Stomach (tissue), 9 donors: Measurements from ENCODE around the gene ADISSP. TPM values are rescaled to one million over a fixed set of nuclear protein-coding genes. Genes with fewer than 3 reads are reported as not detected.

Experiments used
- DNase-seq, 2 donors: peaks; one replicate each; pipeline versions ENCODE4 v3.0.0 to v3.0.0-alpha.2; 2013 to 2019
- H3K27ac ChIP-seq, 5 donors: fragments of 200-600 bp in 4 of 5; sonication (generic) in 4 of 5; one replicate each; pipeline ENCODE4 v1.5.1; 2013 to 2019; ENCODE audit warnings: mild to moderate bottlenecking in 1 of 5, moderate library complexity in 1 of 5
- H3K27me3 ChIP-seq, 3 donors: fragments of 200-600 bp; sonication (generic); one replicate each; pipeline ENCODE4 v1.5.1; 2017 to 2019; ENCODE audit warnings: mixed run types in 1 of 3
- H3K36me3 ChIP-seq, 4 donors: fragments of 200-600 bp; sonication (generic); 1 replicate in 3 of 4; 2 replicates in 1 of 4; pipeline ENCODE4 v1.5.1; 2016 to 2019
- H3K4me1 ChIP-seq, 4 donors: fragments of 200-600 bp; sonication (generic); one replicate each; pipeline ENCODE4 v1.5.1; 2016 to 2019
- H3K4me3 ChIP-seq, 4 donors: fragments of 200-600 bp; sonication (generic) in 3 of 4; one replicate each; pipeline ENCODE4 v1.5.1; 2016 to 2019; ENCODE audit warnings: mild to moderate bottlenecking in 1 of 4
- H3K9me3 ChIP-seq, 4 donors: fragments of 200-600 bp; sonication (generic); one replicate each; pipeline ENCODE4 v1.5.1; 2016 to 2019
- EP300 ChIP-seq: sonication (generic); formaldehyde crosslinking; IDR thresholded peaks from one replicate; pipeline ENCODE4 v1.6.1; 2017; ENCODE audit warnings: antibody characterized with exemption
- POLR2A ChIP-seq, 4 donors: fragments of 450-650 bp; IDR thresholded peaks; one replicate each; pipeline ENCODE4 v1.6.1; 2016; ENCODE audit warnings: antibody characterized with exemption in 4 of 4, control low read depth in 2 of 4, mild to moderate bottlenecking in 1 of 4, moderate library complexity in 1 of 4
- POLR2AphosphoS5 ChIP-seq, 3 donors: sonication (generic); formaldehyde crosslinking; IDR thresholded peaks; one replicate each; pipeline ENCODE4 v1.6.1; 2016; ENCODE audit warnings: antibody characterized with exemption in 3 of 3
- WGBS, 5 donors: extraction: QIAGEN DNeasy Blood & Tissue Kit in 3 of 5; methylation state at CpG; one replicate each; pipeline versions ENCODE4 v1.1.5 to v1.1.7; 2013 to 2018; 5-methylcytosine and 5-hydroxymethylcytosine counted together
- intact Hi-C: fragments of 100-400 bp; cut with DNase I; formaldehyde crosslinking; loops from one replicate; pipeline ENCODE4 v1.15.1; 2023; ENCODE audit warnings: low total_unique reads
- polyA plus RNA-seq, 3 donors: library from polyadenylated mRNA; stranded (reverse); fragments of 200-250 nt; gene quantifications; one replicate each; pipeline ENCODE4 v1.2.3, GENCODE V29; 2013
- total RNA-seq, 5 donors: library from RNA; depleted of rRNA; stranded (reverse); fragments of >200 nt; gene quantifications; one replicate each; pipeline versions ENCODE4 v1.1.0 to v1.2.3, GENCODE V29; 2014 to 2016
- TF ChIP-seq, protein P1 (sequence below), 7 experiments: fragments of 450-650 bp in 4 of 7; fragments of 200-600 bp in 3 of 7; sonication (generic) in 3 of 7; IDR thresholded peaks; one replicate each; pipeline ENCODE4 v1.5.1; 2016 to 2019; ENCODE audit warnings: antibody characterized with exemption in 7 of 7, control low read depth in 2 of 7, mild to moderate bottlenecking in 1 of 7
- donor health status: healthy with polysubstance abuse.
- donor health status: Bipolar disorder and iron deficiency.
- donor health status: healthy.

Gene ADISSP
- total and polyA plus RNA-seq, 8 donors = 5.9 to 136 (median 27.4) TPM

DNA sequence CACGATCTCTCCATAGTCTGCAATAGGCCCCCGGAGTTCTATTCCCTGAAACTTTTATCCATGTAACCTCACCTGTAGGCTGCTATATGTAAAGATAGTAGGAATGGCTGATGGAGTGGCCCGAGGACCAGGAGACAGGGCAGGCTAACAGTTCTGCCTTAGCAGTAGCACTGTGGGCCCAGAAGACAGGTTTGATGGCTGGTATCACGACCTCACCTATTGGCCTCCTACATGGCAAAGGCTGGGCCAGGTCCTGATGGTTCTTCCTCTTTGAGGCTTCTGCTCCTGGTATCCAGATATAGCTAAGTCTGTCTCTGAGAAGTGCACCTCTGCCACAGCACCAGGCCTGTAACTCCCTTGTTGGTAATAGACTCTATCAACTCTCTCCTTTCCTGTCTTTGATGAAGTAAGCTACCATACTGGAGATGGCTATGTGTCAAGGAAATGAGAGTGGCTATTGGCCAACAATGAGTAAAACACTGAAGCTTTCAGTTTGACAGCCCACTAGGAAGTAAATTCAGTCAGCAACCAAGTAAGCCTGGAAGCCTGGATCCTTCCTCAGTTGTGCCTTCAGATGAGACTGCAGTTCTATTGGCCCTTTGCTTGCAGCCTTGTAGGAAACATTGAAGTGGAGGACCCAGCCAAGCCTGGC is 8.0 kb upstream of the ADISSP start:
- H3K27me3 ChIP-seq = peaks cover 0 to 17% (median 4%) of the 10 kb centered on the region in 3 donors
- H3K36me3 ChIP-seq = no peaks in the 10 kb centered on the region
- intact Hi-C loops = no loop called here
- TF ChIP-seq, protein P1, sequence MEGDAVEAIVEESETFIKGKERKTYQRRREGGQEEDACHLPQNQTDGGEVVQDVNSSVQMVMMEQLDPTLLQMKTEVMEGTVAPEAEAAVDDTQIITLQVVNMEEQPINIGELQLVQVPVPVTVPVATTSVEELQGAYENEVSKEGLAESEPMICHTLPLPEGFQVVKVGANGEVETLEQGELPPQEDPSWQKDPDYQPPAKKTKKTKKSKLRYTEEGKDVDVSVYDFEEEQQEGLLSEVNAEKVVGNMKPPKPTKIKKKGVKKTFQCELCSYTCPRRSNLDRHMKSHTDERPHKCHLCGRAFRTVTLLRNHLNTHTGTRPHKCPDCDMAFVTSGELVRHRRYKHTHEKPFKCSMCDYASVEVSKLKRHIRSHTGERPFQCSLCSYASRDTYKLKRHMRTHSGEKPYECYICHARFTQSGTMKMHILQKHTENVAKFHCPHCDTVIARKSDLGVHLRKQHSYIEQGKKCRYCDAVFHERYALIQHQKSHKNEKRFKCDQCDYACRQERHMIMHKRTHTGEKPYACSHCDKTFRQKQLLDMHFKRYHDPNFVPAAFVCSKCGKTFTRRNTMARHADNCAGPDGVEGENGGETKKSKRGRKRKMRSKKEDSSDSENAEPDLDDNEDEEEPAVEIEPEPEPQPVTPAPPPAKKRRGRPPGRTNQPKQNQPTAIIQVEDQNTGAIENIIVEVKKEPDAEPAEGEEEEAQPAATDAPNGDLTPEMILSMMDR (IDR thresholded peaks at IDR 0.05) = no peak
- no peak for TF ChIP-seq EP300
- TF ChIP-seq POLR2A (IDR thresholded peaks at IDR 0.05) = no peak
- no peak for TF ChIP-seq POLR2AphosphoS5 (IDR thresholded peaks at IDR 0.05)
- H3K9me3 ChIP-seq = no peaks in the 10 kb centered on the region
- DNase-seq = no peak
- H3K27ac ChIP-seq = no peak overlapping the region
- WGBS, 5 donors = 88 to 94% (median 90%) methylated on average over 4 of the region's 4 CpGs
- H3K4me3 ChIP-seq = no peak overlapping the region
- peaks cover 14 to 24% (median 20%) of the 10 kb centered on the region in 4 donors for H3K4me1 ChIP-seq

DNA sequence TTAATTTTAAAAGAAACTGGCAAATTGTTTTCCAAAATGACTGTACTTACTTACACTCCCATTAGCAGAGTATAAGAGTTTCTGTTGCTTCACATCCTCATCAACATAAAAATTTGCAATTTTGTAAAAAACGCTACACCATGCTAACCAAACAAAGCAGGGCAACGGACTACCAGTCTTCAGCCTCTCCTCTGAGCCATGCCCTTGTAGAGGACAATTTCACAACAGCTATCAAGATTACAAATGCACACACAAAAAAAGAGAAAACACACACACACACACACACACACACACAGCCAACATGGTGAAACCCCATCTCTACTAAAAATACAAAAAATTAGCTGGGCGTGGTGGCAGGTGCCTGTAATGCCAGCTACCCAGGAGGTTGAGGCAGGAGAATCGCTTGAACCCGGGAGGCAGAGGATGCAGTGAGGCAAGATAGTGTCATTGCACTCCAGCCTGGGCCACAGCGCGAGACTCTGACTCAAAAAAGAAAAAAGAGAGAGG is 4.1 kb upstream of the ADISSP start:
- DNase-seq = no peak
- Histone ChIP-seq H3K4me1 (peaks cover 15 to 23% (median 20%) of the 10 kb centered on the region in 4 donors), H3K27me3 (no peaks in the 10 kb centered on the region), H3K36me3 (no peaks in the 10 kb centered on the region), H3K4me3 (no peak overlapping the region), H3K9me3 (no peaks in the 10 kb centered on the region), H3K27ac (no peak overlapping the region)
- intact Hi-C loops = no loop called here
- TF ChIP-seq, protein P1 (IDR thresholded peaks at IDR 0.05) = no peak
- TF ChIP-seq EP300 (no peak), POLR2A (IDR thresholded peaks at IDR 0.05) (no peak), POLR2AphosphoS5 (IDR thresholded peaks at IDR 0.05) (no peak)
- WGBS, 5 donors = 64 to 77% (median 77%) methylated on average over 7 of the region's 7 CpGs

DNA sequence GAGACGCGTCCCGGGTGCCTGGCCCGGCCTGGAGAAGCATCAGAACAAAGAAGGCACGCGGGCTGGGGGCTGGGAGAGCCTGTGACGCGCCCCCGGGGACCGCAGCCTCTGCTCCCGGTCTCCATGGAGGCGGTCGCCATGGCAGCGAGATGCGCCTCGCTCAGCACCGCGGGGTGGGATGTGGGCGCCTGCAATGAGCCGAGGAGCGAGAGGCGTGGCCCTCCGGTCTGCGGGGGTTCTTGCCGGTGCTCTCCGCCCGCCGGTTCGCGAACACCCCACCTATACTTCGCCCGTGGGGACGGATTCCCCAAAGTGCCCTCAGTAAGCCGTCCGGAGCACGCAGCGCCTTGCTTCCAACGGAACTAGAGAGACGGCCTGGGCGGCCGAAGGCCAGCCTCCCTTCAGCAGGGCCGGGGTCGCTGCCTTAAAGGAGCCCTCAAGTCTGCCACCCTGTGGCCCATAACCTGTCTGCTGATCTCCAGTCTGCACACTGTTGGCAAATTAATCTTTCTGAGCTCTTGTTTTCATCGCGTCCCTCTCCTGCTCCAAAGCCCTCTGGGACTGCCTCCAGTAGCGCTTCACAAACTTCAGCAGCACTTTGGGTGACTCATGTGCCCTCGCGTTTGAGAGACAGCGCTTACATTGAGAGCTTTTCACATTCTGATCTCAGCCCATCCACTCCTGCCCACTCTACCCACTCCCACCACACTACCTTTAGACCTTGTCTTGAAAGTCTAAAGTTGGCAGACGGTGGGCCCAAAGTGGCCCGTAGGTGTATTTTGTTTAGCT is 983 bp upstream of the ADISSP start:
- Histone ChIP-seq H3K4me1 (peaks cover 26 to 53% (median 48%) of the 10 kb centered on the region in 4 donors), H3K27ac (peak overlapping the region; percentile 87 to 95 (median 93)), H3K4me3 (peak overlapping the region; percentile 73 to 88 (median 80)), H3K9me3 (no peaks in the 10 kb centered on the region), H3K36me3 (no peaks in the 10 kb centered on the region), H3K27me3 (no peaks in the 10 kb centered on the region)
- peak in 1 of 3 donors; percentile 11 for TF ChIP-seq POLR2AphosphoS5 (IDR thresholded peaks at IDR 0.05)
- TF ChIP-seq EP300 = no peak
- TF ChIP-seq, protein P1 (IDR thresholded peaks at IDR 0.05) = peak in 2 of 7 experiments; percentile 24 to 27
- TF ChIP-seq POLR2A (IDR thresholded peaks at IDR 0.05) = no peak
- peak; percentile 63 to 93 for DNase-seq
- 1 to 3% (median 2%) methylated on average over 29 to 51 of the region's 51 CpGs for WGBS, 5 donors
- intact Hi-C loops = loop anchor here (10.0 kb wide), 1 partner anchor 94 kb away; no protein-coding TSS in a partner anchor

DNA sequence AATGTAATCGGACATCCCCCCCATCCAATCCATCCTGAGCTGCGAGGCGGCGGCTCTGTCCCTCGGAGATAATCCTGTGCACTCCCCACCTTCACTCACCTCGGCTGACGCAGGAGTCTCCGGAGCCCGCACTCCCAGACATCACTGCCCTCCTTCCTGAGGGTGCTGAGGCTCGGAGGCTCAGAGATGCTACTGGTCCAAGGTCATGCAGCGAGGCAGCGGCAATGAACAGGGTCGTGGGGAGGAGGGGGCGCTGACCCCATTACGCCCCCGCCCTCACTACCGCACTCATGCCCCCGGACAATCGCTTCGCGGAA is 485 bp downstream of the ADISSP start:
- WGBS, 5 donors = 1 to 3% (median 2%) methylated on average over 10 to 21 of the region's 21 CpGs
- H3K27ac ChIP-seq = peak overlapping the region in 4 of 5 donors; percentile 68 to 95 (median 90)

More for the DNA sequence above, 485 bp downstream of the ADISSP start:
- TF ChIP-seq EP300 (no peak), POLR2AphosphoS5 (IDR thresholded peaks at IDR 0.05) (no peak), POLR2A (IDR thresholded peaks at IDR 0.05) (no peak)
- TF ChIP-seq, protein P1 (IDR thresholded peaks at IDR 0.05) = no peak
- H3K4me3 ChIP-seq = peak overlapping the region; percentile 73 to 88 (median 80)
- H3K9me3 ChIP-seq = no peaks in the 10 kb centered on the region
- H3K27me3 ChIP-seq = no peaks in the 10 kb centered on the region
- intact Hi-C loops = loop anchor here (10.0 kb wide), 1 partner anchor 92 kb away; no protein-coding TSS in a partner anchor
- H3K36me3 ChIP-seq = no peaks in the 10 kb centered on the region
- H3K4me1 ChIP-seq = peaks cover 26 to 64% (median 50%) of the 10 kb centered on the region in 4 donors
- peak in 1 of 2 donors; percentile 51 for DNase-seq
